ENCODE measurements around the gene ZDHHC11. TPM values are rescaled to one million over a fixed set of nuclear protein-coding genes. Genes with fewer than 3 reads are reported as not detected.

Gene ZDHHC11
- total and polyA plus RNA-seq, 2 of the 4 experiments (the other 2 are of a cell fraction) = 0.36 to 1.6 TPM

GRCh38 chr5:886716-887325, 36.0 kb upstream of the ZDHHC11 start:
- H3K4me2 ChIP-seq (ENCODE audit: low read depth, low read length) = no peak overlapping the region
- no peak overlapping the region for H2BK5ac ChIP-seq (ENCODE audit: low read depth, low read length, poor library complexity, severe bottlenecking)
- H3K27ac ChIP-seq (ENCODE audit: insufficient read depth, low read length) = no peak overlapping the region
- intact Hi-C loops (cut with micrococcal nuclease) (no loop called here), dilution Hi-C loops (cut with HindIII; ENCODE audit: low sequenced_read_pairs, unreplicated experiment) (no loop called here), in situ Hi-C loops (cut with MboI; ENCODE audit: low sequenced_read_pairs) (no loop called here)
- H3K9ac ChIP-seq (ENCODE audit: low read depth, low read length) = no peak overlapping the region
- ChIA-PET CTCF (no interaction called here), POLR2A (ENCODE audit: unreplicated experiment) (no interaction called here)
- DNase-seq (no peak), ATAC-seq (ENCODE audit: low read depth) (no peak)
- no peaks in the 10 kb centered on the region for H3K9me3 ChIP-seq (ENCODE audit: control insufficient read depth, insufficient read depth, low read length)
- H3K9me1 ChIP-seq (ENCODE audit: insufficient read depth, low read length) = peaks cover 11% of the 10 kb centered on the region
- no peak overlapping the region for H2AFZ ChIP-seq (replicated peaks; ENCODE audit: low read length, poor library complexity)
- no peak overlapping the region for H4K91ac ChIP-seq (ENCODE audit: insufficient read depth, low read depth, low read length)
- no peak overlapping the region for H3K18ac ChIP-seq (ENCODE audit: low read depth, low read length)
- H3K14ac ChIP-seq (replicated peaks; ENCODE audit: low read depth, low read length) = no peak overlapping the region
- no peak overlapping the region for H3K56ac ChIP-seq (ENCODE audit: extremely low read depth, insufficient read depth, low read length)
- H3K23ac ChIP-seq (ENCODE audit: low read depth, low read length) = no peak overlapping the region
- no peak for TF ChIP-seq CHD1 (IDR thresholded peaks at IDR 0.05; ENCODE audit: low read depth, low read length)
- TF ChIP-seq RAD21 (IDR thresholded peaks at IDR 0.05; ENCODE audit: low read length) = no peak
- no peak for TF ChIP-seq BHLHE40 (IDR thresholded peaks at IDR 0.05; ENCODE audit: low read depth, low read length)
- no peak for TF ChIP-seq USF2 (IDR thresholded peaks at IDR 0.05; ENCODE audit: low read depth, low read length)
- H3K4ac ChIP-seq (ENCODE audit: low read depth, low read length) = no peak overlapping the region
- 100% methylated on average over 1 of the region's 26 CpGs; no CpG with 5 or more reads in 1 of the 2 experiments for WGBS, 2 experiments (ENCODE audit: extremely low coverage in 2 of 2, insufficient read length in 1 of 2)
- peaks cover 28% of the 10 kb centered on the region for H4K20me1 ChIP-seq (ENCODE audit: insufficient read depth, low read length)
- no peak overlapping the region for H2AK9ac ChIP-seq (replicated peaks; ENCODE audit: low read depth, low read length, poor library complexity)
- H2AK5ac ChIP-seq (ENCODE audit: low read depth, low read length) = no peak overlapping the region
- peaks cover 79% of the 10 kb centered on the region for H3K36me3 ChIP-seq (ENCODE audit: control insufficient read depth, insufficient read depth, low read length)
- H4K8ac ChIP-seq (ENCODE audit: low read depth in 2 of 2, low read length in 2 of 2) = no peak overlapping the region
- H3K27me3 ChIP-seq (ENCODE audit: control insufficient read depth, insufficient read depth, low read length) = no peaks in the 10 kb centered on the region
- no TSS peak for BruUV-seq (replicated peaks)
- H3K79me1 ChIP-seq (ENCODE audit: low read depth in 1 of 2, low read length in 2 of 2) = peaks cover 46 to 64% of the 10 kb centered on the region in 2 experiments
- no peak overlapping the region for H2BK120ac ChIP-seq (ENCODE audit: low read depth, low read length)
- H2BK20ac ChIP-seq (ENCODE audit: low read depth, low read length) = no peak overlapping the region
- H3K4me1 ChIP-seq (ENCODE audit: control insufficient read depth, insufficient read depth, low read length) = peaks cover 2% of the 10 kb centered on the region
- H2BK15ac ChIP-seq (ENCODE audit: low read depth, low read length) = no peak overlapping the region
- no peak overlapping the region for H3K4me3 ChIP-seq (ENCODE audit: insufficient read depth, low read depth, low read length)
- H4K5ac ChIP-seq (ENCODE audit: low read depth, low read length) = no peak overlapping the region
